H9 (cell line): ENCODE results near the gene IP6K3. TPM values are rescaled to one million over a fixed set of nuclear protein-coding genes. Genes with fewer than 3 reads are reported as not detected.

ENCODE experiments used
- DNase-seq: peaks from one replicate; pipeline ENCODE4 v3.0.0-alpha.2; 2017
- H2AFZ ChIP-seq: one replicate; pipeline ENCODE4 v1.6.1; 2013; ENCODE audit warnings: mild to moderate bottlenecking, low read length, control low read depth, moderate library complexity
- H2AK5ac ChIP-seq: 2 replicates; pipeline ENCODE4 v1.6.1; 2013; ENCODE audit warnings: low read length, control low read depth, mixed read lengths; ENCODE audit not compliant: insufficient read length
- H2BK120ac ChIP-seq: one replicate; pipeline ENCODE4 v1.6.1; 2013; ENCODE audit warnings: low read depth, mild to moderate bottlenecking, low read length, control low read depth, inconsistent platforms; ENCODE audit not compliant: poor library complexity, severe bottlenecking
- H2BK12ac ChIP-seq: 2 replicates; pipeline ENCODE4 v1.6.1; 2013; ENCODE audit warnings: low read length, control low read depth, mixed read lengths, low read depth; ENCODE audit not compliant: insufficient read length
- H2BK15ac ChIP-seq: 2 replicates; pipeline ENCODE4 v1.6.1; 2013; ENCODE audit warnings: low read depth, low read length, control low read depth
- H2BK20ac ChIP-seq: one replicate; pipeline ENCODE4 v1.6.1; 2013; ENCODE audit warnings: low read depth, mild to moderate bottlenecking, low read length, control low read depth, inconsistent platforms; ENCODE audit not compliant: poor library complexity, severe bottlenecking
- H2BK5ac ChIP-seq: 2 replicates; pipeline ENCODE4 v1.6.1; 2013; ENCODE audit warnings: low read length, control low read depth, mixed read lengths; ENCODE audit not compliant: insufficient read length
- H3K14ac ChIP-seq: 2 replicates; pipeline ENCODE4 v1.6.1; 2013; ENCODE audit warnings: low read length, control low read depth; ENCODE audit not compliant: insufficient read depth
- H3K18ac ChIP-seq: 2 replicates; pipeline ENCODE4 v1.6.1; 2013; ENCODE audit warnings: low read depth, mild to moderate bottlenecking, mixed read lengths, low read length, control low read depth; ENCODE audit not compliant: insufficient read length
- H3K23ac ChIP-seq: 2 replicates; pipeline ENCODE4 v1.6.1; 2013; ENCODE audit warnings: low read length, control low read depth, mixed read lengths, low read depth; ENCODE audit not compliant: insufficient read length
- H3K23me2 ChIP-seq: 2 replicates; pipeline ENCODE4 v1.6.1; 2013; ENCODE audit warnings: low read depth, mild to moderate bottlenecking, mixed read lengths, low read length, control low read depth; ENCODE audit not compliant: insufficient read length, poor library complexity, severe bottlenecking
- H3K27ac ChIP-seq: 2 replicates; pipeline ENCODE4 v1.5.1; 2013; ENCODE audit warnings: low read length, control low read depth, mixed read lengths, low read depth; ENCODE audit not compliant: insufficient read length
- H3K27me3 ChIP-seq: 2 replicates; pipeline ENCODE4 v1.6.1; 2013; ENCODE audit warnings: low read length, control low read depth, inconsistent platforms; ENCODE audit not compliant: insufficient read depth
- H3K4ac ChIP-seq: 2 replicates; pipeline ENCODE4 v1.6.1; 2013; ENCODE audit warnings: low read depth, mild to moderate bottlenecking, control low read depth, inconsistent platforms, low read length, moderate library complexity
- H3K4me1 ChIP-seq: 2 replicates; pipeline ENCODE4 v1.6.1; 2013; ENCODE audit warnings: low read length, control low read depth, inconsistent platforms; ENCODE audit not compliant: insufficient read depth
- H3K4me2 ChIP-seq: 2 replicates; pipeline ENCODE4 v1.6.1; 2013; ENCODE audit warnings: low read length, control low read depth, mixed read lengths; ENCODE audit not compliant: insufficient read length, insufficient read depth
- H3K56ac ChIP-seq: 2 replicates; pipeline ENCODE4 v1.6.1; 2013; ENCODE audit warnings: low read depth, mild to moderate bottlenecking, mixed read lengths, low read length, control low read depth; ENCODE audit not compliant: insufficient read length
- H3K79me1 ChIP-seq: 2 replicates; pipeline ENCODE4 v1.6.1; 2013; ENCODE audit warnings: low read depth, mild to moderate bottlenecking, moderate library complexity, low read length, control low read depth, inconsistent platforms; ENCODE audit not compliant: insufficient read depth, poor library complexity, severe bottlenecking
- H3K79me2 ChIP-seq: 2 replicates; pipeline ENCODE4 v1.6.1; 2013; ENCODE audit warnings: low read length, control low read depth, inconsistent platforms; ENCODE audit not compliant: insufficient read depth
- H3K9ac ChIP-seq: 2 replicates; pipeline ENCODE4 v1.6.1; 2013; ENCODE audit warnings: low read length, control low read depth, mixed read lengths; ENCODE audit not compliant: insufficient read length; ENCODE audit errors: extremely low read depth
- H3K9me3 ChIP-seq: one replicate; pipeline ENCODE4 v1.6.1; 2013; ENCODE audit warnings: low read depth, low read length, inconsistent platforms; ENCODE audit not compliant: control insufficient read depth
- H3T11ph ChIP-seq: one replicate; pipeline ENCODE4 v1.6.1; 2013; ENCODE audit warnings: mild to moderate bottlenecking, low read length, control low read depth, inconsistent platforms
- H4K20me1 ChIP-seq: one replicate; pipeline ENCODE4 v1.6.1; 2013; ENCODE audit not compliant: control insufficient read depth, insufficient read length, insufficient read depth
- H4K5ac ChIP-seq: 2 replicates; pipeline ENCODE4 v1.6.1; 2013; ENCODE audit warnings: low read depth, mild to moderate bottlenecking, mixed read lengths, low read length, control low read depth; ENCODE audit not compliant: insufficient read length
- H4K8ac ChIP-seq: replicated peaks from 2 replicates; pipeline ENCODE4 v1.6.1; 2013; ENCODE audit warnings: low read length, control low read depth, mixed read lengths, low read depth; ENCODE audit not compliant: insufficient read length
- H4K91ac ChIP-seq: 2 replicates; pipeline ENCODE4 v1.6.1; 2013; ENCODE audit warnings: low read depth, mild to moderate bottlenecking, moderate library complexity, mixed read lengths, low read length, control low read depth; ENCODE audit not compliant: insufficient read length
- H3K27ac Mint-ChIP-seq, 3 experiments: 2 replicates in 2 of 3; 3 replicates in 1 of 3; pipeline ENCODE4 v1.8.0; 2020 to 2021; ENCODE audit warnings: mixed read lengths in 3 of 3, mild to moderate bottlenecking in 1 of 3, moderate library complexity in 1 of 3
- H3K27me3 Mint-ChIP-seq: 2 replicates; pipeline ENCODE4 v1.8.0; 2021; ENCODE audit warnings: low read depth, mild to moderate bottlenecking, moderate library complexity, mixed read lengths
- H3K36me3 Mint-ChIP-seq, 3 experiments: 2 replicates in 2 of 3; 3 replicates in 1 of 3; pipeline ENCODE4 v1.8.0; 2020 to 2021; ENCODE audit warnings: low read depth in 3 of 3, mixed read lengths in 3 of 3; ENCODE audit not compliant: insufficient read depth in 1 of 3
- H3K4me1 Mint-ChIP-seq, 2 experiments: 2 replicates each; pipeline ENCODE4 v1.8.0; 2020; ENCODE audit warnings: mixed read lengths in 2 of 2
- H3K4me3 Mint-ChIP-seq, 2 experiments: 2 replicates in 1 of 2; 3 replicates in 1 of 2; pipeline ENCODE4 v1.8.0; 2020 to 2021; ENCODE audit warnings: mild to moderate bottlenecking in 2 of 2, mixed read lengths in 2 of 2, moderate library complexity in 1 of 2
- H3K9me3 Mint-ChIP-seq, 2 experiments: 2 replicates in 1 of 2; 3 replicates in 1 of 2; pipeline ENCODE4 v1.8.0; 2020; ENCODE audit warnings: mild to moderate bottlenecking in 2 of 2, mixed read lengths in 2 of 2, moderate library complexity in 1 of 2
- CTCF ChIP-seq: fragments of 200-600 bp; sonication (generic); conservative IDR thresholded peaks from 3 replicates; pipeline ENCODE4 v1.8.0; 2021; ENCODE audit warnings: antibody characterized with exemption, mild to moderate bottlenecking
- WGBS: extraction: QIAGEN DNeasy Blood & Tissue Kit; methylation state at CpG from one replicate; pipeline ENCODE4 v1.1.7; 2013; ENCODE audit warnings: missing lambda C conversion rate, low lambda C conversion rate, mixed read lengths; ENCODE audit not compliant: insufficient read length; ENCODE audit errors: extremely low coverage; 5-methylcytosine and 5-hydroxymethylcytosine counted together
- total RNA-seq: library from RNA; stranded (reverse); gene quantifications from 2 replicates; pipeline ENCODE4 v1.2.1, GENCODE V29; 2021

Gene IP6K3
- total RNA-seq, 1 experiment from 2014 or later, result 0.46 TPM

GRCh38 chr6:33784787-33785186 is 38.1 kb upstream of the IP6K3 start:
- Histone ChIP-seq H3K27ac (no peak overlapping the region), H3K79me1 (peaks cover 3% of the 10 kb centered on the region), H2AK5ac (no peak overlapping the region), H3K9me3 (no peaks in the 10 kb centered on the region), H3T11ph (no peak overlapping the region), H3K4ac (no peak overlapping the region), H4K8ac (no peak overlapping the region), H3K79me2 (peaks cover 9% of the 10 kb centered on the region; the same call in 1 of the 2 replicates), H2BK120ac (no peak overlapping the region), H3K14ac (no peak overlapping the region), H3K18ac (no peak overlapping the region), H2BK15ac (no peak overlapping the region), H2BK20ac (no peak overlapping the region), H4K91ac (no peak overlapping the region), H3K56ac (no peak overlapping the region), H3K27me3 (no peaks in the 10 kb centered on the region), H3K4me1 (peaks cover 35% of the 10 kb centered on the region; the same call in 1 of the 2 replicates), H2BK5ac (no peak overlapping the region), H4K5ac (no peak overlapping the region), H3K4me2 (no peak overlapping the region), H3K9ac (no peak overlapping the region), H2BK12ac (no peak overlapping the region), H4K20me1 (no peaks in the 10 kb centered on the region), H2AFZ (no peak overlapping the region), H3K23ac (no peak overlapping the region), H3K23me2 (peaks cover 8% of the 10 kb centered on the region)
- WGBS, result no CpG with 5 or more reads among the region's 13 CpGs
- peaks cover 24 to 58% (median 55%) of the 10 kb centered on the region in 3 experiments; a peak in 6 of 7 replicates for H3K36me3 Mint-ChIP-seq
- TF ChIP-seq CTCF, result no peak
- no peaks in the 10 kb centered on the region for H3K27me3 Mint-ChIP-seq
- peak overlapping the region in 1 of 2 experiments; percentile 15; a peak in 2 of 5 replicates for H3K4me3 Mint-ChIP-seq
- peaks cover 74% of the 10 kb centered on the region in 2 experiments for H3K4me1 Mint-ChIP-seq
- H3K9me3 Mint-ChIP-seq, result no peaks in the 10 kb centered on the region
- H3K27ac Mint-ChIP-seq, result peak overlapping the region; percentile 40 to 76 (median 50); a peak in 5 of 7 replicates
- no peak for DNase-seq
